AG08396 (cell line): ENCODE measurements around the gene MKNK1.

Experiments used
- DNase-seq: peaks from one replicate; pipeline ENCODE4 v3.0.0; 2012; ENCODE audit warnings: low spot score, mixed read lengths

MKNK1 gene

DNA sequence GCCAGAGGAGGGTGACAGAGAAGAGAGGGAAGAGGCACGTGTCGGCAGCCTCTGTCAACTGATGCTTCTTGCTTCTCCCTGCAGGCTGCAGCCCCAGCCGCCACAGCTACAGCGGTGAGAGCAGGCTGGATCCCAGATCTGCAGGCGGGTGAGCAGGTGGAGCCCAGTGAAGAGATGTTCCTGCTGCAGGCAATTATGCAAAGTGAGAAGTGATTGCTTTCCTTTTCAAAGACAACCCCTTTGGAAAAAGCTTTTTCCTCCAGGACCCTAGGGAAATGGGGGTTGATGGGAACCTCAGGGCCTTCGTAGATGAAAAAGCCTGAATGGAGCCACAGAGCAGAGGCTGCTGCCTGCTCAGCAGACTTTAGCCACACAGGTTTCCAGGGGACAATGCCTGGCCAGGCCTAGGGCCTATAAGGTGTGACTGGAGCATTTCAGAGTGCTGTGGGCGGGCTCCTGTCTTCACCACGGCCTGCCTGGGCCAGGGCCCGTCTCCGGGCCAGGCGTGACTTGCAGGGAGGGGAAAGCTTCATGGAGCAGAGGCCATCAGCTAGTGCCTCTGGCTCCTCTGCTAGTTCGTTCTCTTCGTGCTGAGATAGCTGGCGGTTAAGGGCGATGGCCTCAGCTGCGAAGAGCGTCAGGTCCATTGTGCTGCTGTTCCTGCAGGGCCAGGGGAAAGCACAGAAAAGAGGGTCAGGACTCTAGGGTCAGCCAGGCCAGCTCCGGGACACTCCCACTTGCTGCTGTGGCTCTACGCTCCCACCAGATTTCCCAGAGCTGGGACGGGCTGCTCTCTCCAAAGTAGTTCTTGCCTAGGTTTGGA is 45.7 kb downstream of the MKNK1 start:
- DNase-seq: no peak

- DNase-seq: no peak
Observed at GRCh38 chr1:46557403-46557802, 46.7 kb downstream of the MKNK1 start.

GRCh38 chr1:46556822-46557221 is 47.2 kb downstream of the MKNK1 start:
- DNase-seq: peak; percentile 69

GRCh38 chr1:46555826-46556619 is 48.0 kb downstream of the MKNK1 start:
- DNase-seq: no peak

GRCh38 chr1:46554597-46555381 is 49.3 kb downstream of the MKNK1 start:
- no peak for DNase-seq

GRCh38 chr1:46554236-46554596 is 49.9 kb downstream of the MKNK1 start:
- DNase-seq: no peak

- DNase-seq: no peak
Observed at GRCh38 chr1:46553506-46553905, 50.6 kb downstream of the MKNK1 start.

DNA sequence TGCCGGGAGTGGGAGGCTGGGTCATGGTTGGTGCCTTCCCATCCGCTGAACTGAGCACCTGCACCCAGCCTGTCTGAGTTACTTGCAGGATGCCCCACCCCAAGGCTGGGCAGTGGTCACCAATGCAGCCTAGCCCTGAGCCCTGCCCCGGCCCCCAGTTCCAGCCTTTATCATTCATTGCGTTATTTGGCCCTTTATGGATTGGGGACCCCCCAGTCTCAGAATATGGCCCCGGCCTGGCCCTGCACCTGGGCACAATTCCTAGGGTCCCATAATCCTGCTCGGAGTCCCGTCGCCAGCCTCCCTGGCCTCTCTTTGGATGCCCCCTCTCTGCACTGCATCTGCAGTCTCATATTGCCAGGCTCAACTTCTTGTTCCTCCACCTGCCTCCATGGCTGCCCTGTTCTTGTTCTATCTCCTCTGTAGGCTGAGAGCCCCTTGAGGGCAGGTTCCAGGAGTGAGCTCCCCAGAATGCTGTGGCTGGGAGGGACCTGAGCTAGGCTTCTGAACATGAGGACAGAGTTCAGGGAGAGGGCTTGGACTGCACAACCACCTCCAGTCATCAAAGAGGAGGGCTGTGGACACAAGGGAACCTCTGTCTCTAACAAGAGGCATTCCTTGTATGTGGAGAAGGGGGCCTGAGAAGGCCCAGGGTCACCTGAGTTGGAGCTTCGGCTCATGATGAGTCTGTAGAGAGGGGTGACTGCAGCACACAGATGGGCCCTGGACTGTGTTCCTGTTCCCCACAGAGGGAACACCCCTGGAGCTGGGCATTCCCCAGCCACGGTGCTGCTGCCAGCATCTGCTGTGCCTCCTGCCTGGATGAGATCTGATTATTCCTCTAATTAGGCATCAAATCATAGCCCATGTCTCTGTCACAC is 51.5 kb downstream of the MKNK1 start:
- no peak for DNase-seq

GRCh38 chr1:46551597-46552095 is 52.4 kb downstream of the MKNK1 start, which contains the start of gene KNCN:
TSS of gene KNCN (minus strand) at chr1:46551647. CDS start at chr1:46551215, 432 bp downstream.
- no peak for DNase-seq

- no peak for DNase-seq
Observed at GRCh38 chr1:46550751-46551231, 53.3 kb downstream of the MKNK1 start.

- peak; percentile 81 for DNase-seq
Observed at GRCh38 chr1:46549697-46550681, 54.1 kb downstream of the MKNK1 start.

GRCh38 chr1:46547481-46548383 is 56.3 kb downstream of the MKNK1 start:
- peak; percentile 70 for DNase-seq

DNA sequence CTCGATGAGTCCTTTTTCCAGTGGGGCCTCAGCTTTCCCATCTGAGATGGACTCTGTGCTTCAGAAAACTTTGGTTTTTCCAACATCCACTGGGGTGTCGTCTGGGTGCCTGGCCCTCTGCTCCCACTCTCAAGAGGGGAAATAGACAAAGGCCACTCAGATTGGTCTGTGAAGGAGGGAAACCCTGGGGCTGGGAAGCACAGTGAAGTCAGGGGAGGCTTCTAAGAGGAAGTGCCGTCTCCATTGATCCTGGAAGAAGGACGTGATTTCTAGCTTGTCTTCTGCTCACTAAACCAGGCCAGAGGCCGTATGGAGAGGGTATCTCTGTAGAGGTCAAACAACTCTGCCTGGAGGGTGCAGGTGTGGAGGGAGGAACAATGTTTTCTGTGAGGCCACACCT is 57.9 kb downstream of the MKNK1 start:
- no peak for DNase-seq

GRCh38 chr1:46545784-46546183 is 58.3 kb downstream of the MKNK1 start:
- no peak for DNase-seq

GRCh38 chr1:46544561-46545240 is 59.4 kb downstream of the MKNK1 start:
- DNase-seq: no peak

GRCh38 chr1:46543761-46544560 is 60.1 kb downstream of the MKNK1 start:
- no peak for DNase-seq

GRCh38 chr1:46543382-46543760 is 60.7 kb downstream of the MKNK1 start:
- DNase-seq: no peak
